Stimulated activated CD4-positive, alpha-beta T cell treated with anti-CD3 and anti-CD28 coated beads, Interleukin-12 subunit alpha, Interleukin-12 subunit beta, amount 100 ng/mL, for 24 hours (primary cell): ENCODE data around the gene LAMC3.
"Not testable (repeated sequence)": the region's sequence is repeated elsewhere in the genome, so short reads cannot be mapped to it uniquely, and the experiment has no call there.

ENCODE experiments used
- DNase-seq, 2 experiments: peaks; one replicate each; pipeline ENCODE4 v3.0.0-alpha.2; 2020; ENCODE audit warnings: low read depth in 2 of 2

Gene LAMC3

DNA sequence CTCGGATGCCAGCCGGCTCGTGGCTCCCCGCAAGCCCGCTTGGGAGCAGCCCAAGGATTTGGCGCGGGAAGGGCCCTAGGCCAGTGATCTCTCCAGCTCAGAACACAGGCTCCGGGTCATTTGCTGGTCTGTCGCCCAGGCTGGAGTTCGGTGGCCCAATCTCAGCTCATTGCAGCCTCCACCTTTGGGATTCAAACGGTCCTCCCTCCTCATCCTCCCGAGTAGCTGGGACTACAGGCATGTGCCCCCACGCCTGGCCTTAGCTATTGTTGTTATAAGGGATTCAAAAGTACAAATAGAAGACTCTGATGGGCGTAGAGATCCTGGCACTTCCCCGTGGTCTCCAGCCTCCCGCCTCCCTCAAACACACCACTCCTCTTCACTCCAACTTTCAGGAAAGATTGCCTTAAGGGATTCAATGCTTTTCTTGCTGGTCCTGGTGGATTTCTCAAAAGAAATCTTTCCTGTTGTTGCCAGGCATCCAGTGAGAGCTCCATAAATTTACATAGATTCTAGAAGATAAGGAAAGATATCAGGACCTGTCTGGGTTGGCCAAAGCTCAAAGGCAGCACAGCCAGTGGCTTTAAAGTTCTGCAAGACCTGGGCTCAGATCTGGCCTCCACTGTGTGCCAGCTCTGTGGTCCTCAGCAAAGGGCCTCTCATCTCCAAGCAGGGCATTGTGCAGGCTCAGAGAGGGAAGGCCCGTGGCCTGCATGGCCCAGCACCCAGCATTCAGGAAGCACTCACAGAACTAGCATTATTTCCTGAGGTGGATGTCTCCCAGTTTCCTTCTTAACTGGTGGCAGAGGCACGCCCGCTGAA, 88.4 kb downstream of the LAMC3 start:
- DNase-seq = no peak

DNA sequence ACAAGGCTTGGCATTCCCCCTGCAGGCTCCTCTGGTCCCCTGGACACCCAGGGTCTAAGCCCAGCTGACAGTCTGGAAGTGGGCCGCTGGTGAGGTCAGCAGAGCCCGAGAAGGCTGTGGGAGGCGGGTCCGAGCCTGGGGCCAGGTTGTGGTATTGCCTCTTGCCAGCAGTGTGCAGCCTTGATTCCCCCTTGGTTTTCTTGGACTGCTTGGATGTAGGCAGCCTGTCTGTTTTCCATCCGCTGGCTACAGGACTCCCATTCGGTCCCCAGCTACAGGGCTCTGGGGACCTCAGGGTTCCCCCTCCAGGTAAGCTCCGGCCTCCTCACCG, 88.9 kb downstream of the LAMC3 start:
- no peak for DNase-seq

DNA sequence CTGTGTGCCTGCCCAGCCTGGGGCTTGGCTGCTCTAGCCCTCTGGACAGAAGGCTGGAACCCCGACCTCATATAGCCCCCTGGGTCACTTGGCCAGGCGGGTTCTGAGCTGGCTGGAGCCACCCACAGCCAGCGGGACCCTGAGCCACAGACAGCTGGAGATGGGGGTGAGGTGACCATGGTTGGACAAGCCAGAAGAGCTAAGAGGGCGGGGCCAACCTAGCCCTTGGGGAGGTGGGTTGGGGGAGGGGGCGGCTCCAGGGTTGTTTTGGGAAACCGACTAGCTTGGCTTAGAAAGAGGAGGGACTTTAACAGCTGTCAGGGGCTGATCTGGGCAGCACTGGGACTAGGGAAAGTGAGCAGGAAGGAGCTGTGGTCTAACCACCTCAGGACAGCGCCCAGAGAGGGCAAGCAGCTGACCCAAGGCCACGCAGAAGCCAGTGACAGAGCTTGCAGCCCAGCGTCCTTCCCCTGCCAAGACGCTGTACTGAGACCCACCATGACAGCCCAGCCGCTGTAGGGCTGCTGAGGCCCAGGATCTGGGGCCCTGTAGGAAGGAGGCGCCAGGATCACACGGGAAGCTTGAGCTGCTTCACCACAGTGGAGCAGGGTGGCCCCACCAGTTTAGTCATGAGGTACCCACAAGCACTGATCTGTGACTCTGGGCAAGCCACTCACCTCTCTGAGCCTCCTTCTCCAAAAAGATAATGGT, 89.6 kb downstream of the LAMC3 start:
- DNase-seq = no peak

DNA sequence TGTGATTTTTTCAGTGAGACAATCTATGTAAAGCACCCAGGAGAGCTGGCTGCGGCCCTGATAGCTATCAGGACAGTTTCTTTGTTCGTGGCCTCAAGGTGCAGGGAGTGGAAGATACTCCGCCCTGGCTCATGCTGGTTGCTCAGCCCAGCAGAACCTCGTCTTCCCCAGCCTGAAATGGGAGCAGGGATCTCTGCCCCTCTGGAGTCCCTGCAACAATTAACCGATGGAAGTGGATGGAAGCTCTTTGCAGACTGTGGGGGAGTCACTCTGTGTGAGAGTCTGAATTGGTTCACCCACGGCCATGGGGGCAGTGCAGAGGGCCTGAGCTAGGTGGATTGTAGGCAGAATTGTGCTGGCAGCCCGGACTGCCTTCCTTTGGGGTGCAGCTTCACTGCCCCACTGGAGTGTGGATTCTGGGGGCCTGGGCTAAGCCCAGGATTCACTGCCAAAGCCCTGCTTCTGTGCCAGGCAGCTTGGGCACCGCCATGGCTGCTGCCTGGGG, 90.2 kb downstream of the LAMC3 start:
- DNase-seq = no peak

DNA sequence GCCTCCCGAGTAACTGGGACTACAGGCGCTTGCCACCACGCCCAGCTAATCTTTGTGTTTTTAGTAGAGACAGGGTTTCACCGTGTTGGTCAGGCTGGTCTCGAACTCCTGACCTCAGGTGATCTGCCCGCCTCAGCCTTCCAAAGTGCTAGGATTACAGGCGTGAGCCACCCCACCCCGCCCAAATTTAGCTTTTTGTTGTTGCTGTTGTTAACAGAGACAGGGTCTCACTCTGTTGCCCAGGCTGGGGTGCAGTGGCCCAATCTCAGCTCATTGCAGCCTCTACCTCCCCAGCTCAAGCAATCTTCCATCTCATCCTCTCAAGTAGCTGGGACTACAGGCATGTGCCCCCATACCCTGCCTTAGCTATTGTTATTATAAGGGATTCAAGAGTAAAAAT, 90.9 kb downstream of the LAMC3 start:
- DNase-seq = not testable (repeated sequence)

DNA sequence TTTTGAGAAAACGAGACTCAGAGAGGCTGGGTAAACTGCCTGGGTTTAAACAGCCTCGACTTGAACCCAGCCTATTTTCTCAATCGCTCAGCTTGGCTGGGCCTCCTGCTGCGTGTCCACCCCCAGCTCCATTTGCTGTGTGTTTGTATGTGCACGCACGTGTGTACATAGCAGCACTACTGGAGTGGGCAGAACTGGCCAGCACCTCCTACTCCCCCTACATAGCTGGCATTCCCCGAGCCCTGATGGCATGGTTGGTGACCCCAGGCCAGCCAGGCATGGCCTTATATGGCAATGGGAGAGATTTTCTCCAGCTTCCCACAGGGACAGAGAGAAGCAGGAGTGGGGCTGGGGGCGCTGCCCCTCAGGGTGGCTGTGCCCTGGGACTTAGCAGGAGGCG, 91.5 kb downstream of the LAMC3 start:
- no peak for DNase-seq

DNA sequence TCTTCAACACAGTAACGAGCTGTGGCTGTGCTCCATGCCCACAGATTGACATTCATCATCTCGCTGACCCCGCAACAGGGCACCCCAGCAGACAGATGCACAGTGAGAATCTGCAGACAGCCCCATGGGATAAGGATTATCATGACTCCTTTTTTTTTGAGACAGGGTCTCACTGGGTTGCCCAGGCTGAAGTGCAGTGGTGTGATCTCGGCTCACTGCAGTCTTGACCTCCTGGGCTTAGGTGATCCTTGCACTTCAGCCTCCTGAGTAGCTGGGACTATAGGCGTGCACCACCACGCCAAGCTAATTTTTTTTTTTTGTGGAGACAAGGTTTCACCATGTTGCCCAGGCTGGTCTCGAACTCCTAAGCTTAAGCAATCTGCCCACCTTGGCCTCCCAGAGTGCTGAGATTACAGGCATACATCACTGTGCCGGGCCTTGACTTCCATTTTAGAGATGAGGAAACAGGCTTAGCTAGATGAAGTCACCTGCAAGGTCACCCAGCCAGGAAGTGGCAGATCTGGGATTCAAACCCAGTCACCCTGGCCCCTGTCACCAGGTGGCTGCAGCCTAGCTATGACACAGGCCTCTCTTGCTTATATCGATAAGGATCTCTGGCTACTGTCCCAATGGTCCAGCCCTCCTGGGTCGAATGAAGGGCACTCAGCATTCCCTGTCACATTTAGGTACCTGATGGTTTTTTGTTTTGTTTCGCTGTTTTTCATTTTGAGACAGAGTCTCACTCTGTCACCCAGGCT, 92.4 kb downstream of the LAMC3 start:
- DNase-seq = no peak

DNA sequence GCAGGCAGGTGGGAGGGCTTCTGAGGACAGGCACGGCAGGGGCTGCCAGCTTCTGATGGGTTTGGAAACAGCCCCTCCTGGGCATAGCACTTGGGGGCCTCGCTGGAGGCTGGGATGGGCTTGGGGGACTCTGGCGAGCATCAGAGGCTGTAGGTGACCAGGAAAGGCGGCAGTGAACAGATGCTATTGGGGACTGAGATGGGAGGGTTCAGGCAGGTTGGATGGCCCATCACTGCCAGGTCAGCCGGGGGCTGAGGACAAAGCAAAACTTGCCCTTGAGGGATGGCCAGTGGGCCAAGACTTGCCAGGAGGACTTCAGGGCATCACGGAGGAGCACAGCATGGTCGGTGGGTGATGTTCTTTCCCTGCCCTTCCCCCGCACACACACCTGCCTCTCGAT, 94.0 kb downstream of the LAMC3 start:
- no peak for DNase-seq

DNA sequence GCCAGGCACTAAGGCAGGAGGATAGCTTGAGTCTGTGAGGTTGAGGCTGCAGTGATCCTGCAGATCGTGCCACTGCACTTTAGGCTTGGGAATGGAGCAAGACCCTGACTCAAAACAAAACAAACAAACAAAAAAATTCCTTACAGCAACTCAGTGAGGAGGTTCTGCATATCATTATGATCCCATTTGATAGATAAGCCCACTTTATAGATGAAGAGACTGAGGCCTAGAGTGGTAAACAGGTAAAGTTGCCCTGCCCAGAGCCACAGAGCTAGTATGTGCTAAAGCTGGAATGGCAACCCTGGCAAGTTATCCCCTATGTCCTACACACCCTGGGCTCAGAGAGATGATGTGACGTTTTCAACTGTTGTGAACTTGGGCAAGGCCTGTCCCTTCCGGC, 94.6 kb downstream of the LAMC3 start:
- no peak for DNase-seq

DNA sequence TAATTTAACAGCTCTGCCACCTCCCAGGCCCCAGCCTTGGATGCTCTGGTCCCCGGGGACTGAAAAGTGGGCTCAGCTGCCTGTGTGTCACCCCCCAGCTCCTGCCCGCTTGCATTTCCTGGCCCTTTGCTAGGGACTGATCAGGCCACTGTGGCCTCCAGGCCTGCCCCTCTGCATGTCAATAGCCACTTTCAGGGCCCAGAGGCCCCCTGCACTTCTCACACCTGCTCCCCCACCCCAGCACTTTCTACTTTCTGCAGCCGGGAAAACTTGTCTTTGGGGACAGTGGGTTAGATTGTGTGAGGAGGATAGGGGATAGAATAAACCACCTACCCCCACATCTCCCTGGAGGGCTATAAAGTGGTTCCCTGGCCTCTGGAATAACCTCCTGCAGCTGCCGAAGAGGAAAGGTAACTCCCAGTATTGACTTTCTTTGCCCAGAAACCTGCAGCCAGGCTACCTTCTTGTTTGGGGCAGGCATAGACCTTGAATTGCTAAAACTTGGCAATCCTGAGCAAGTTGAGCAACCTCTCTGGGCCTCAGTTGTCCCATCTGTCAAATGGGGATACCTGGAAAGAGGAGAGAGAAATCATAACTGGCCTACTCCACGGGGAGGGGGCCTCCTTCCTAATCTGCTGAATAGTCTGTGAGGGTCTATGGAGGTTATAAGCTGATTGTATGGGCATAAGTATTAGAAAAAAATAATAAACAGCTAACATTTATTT, 95.2 kb downstream of the LAMC3 start:
- DNase-seq = no peak

DNA sequence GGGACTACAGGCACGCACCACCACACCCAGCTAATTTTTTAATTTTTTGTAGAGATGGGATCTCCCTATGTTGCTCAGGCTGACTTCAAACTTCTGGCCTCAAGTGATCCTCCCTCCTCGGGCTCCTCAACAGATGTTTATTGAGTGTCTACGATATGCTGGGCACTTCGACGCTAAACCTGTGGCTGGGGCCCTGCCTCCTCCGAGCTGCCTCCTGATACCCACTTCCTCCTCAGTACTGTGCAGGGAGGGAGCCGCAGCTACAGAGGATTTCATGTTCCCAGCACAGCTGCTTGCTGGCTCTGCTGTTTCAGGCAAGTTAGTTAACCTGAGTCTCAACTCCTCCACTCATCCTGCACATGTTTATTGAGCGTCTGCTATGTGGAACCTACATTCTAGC, 97.0 kb downstream of the LAMC3 start:
- no peak for DNase-seq

DNA sequence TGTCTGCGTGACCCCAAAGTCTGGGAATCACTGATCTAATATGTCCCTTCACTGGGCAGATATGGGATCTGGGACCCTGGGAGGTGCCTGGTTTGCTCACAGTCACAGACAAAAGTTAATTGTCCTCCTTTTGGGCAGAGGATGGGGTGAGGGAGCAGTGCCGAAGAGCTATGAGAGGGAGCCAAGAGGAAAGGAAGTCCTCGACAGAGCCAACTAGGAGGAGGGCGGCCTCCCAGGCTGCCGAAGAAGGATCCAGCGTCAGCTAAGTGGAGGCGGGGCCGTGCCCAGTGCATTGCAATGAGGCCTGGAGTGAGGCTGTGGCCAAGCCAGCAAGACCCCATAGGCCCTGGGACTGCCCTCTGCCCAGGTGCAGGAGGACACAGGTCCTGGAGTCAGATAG, 98.8 kb downstream of the LAMC3 start:
- DNase-seq = no peak

DNA sequence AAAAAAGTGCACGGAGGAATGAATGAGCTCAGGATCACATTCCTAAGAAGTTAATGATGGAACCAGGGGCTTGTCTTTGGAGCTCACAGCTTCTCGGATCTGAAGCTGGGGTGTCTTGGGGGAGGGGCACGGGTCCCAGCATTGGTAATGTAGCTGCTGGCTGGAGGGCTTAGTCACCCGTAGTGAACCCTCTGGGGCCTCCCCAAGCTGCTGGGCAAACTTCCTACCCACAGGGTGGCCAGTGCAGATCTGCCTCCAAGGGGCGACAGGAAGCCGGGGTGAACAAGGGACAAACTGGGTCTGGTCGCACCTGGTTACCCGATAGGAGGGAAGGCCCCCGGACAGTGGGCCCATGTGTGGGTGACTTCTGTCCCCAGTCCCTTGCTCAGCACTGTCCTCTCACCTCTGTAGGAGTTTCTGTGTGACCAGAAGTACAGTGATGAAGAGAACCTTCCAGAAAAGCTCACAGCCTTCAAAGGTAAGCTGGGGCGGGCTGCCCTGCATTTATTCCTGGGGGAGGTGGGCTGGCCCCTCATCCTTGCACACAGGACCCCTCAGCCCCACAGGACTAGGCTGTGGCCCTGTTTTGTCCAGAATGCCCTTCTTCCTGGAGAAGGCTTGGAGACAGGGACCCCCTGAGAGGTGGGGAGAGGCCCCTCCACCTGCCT, 102.3 kb downstream of the LAMC3 start:
- DNase-seq = no peak

DNA sequence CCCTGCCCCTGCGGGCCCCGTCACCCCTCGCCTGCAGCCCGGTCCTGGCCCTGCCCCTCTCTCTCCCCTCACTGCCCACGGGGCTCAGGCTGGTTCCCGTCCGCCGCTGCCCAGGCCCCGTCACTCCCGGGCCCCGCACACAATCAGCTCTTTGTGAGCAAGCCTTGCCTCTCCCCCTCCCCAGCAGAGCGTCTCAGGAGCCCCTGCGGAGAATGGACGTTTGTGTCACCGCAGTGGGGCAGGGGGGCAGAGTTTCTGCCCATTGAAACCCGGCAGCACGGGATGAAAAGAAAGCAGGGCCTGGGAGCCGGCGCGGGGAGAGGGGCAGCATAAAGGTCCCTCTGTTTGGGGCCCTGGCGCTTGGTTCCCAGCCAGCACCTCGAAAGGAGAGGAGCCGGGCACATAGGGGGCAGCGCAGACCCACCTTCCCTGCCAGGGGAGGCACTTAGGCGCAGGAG, 102.9 kb downstream of the LAMC3 start:
- no peak for DNase-seq

DNA sequence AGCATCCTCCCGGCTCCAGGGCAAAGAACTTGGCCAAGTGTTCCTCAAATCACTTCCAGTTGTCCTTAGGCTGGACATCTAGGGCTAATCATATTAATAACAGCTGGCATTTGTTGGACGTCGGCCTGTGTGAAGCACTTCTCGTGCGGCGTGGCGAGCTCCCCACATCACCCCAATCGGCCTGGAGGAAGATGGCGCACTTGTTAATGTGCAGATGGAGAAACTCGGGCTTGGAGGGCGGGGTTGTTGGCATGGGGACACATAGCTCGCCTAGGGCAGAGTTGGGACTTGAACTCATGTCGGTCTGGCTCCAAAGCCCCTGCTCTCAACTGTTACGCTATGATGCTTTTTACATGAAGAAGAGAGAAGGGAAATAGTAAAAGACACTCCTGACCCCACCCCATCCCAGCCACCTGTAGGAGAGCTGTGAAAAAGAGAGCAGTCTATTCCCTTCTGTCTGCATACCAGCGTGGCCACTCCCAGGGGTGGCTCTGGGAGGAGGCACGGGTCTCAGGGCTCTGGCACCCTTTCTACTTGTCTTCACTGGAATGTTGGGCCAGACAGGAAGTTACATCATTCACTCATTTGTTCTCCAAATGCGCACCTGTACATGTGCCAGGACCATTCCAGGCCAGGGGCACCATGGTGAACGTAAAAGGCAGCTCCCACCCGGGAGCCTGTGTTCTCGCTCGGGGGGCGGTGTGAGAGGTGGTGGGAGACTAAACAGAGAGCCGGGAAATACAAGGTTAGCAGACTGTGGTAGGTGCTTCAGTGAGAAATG, 103.6 kb downstream of the LAMC3 start:
- DNase-seq = no peak

DNA sequence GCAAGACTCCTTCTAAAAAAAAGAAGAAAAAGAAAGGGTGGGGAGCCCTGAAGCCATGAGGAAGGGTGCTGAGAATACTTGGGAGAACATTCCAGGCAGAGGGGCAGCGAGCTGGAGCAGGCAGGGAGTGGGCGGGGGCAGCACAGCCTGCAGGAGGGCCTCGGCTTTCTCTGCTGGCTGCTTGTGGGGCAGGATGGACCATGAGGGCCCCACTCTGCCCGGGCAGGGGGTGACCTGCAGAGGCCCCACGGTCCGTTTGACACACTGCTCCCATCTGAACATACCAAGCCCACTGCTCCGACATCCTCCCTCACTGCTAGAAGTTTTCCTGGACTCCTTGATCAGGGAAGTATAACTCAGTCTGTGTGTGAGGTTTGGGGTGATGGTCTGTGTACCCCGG, 104.7 kb downstream of the LAMC3 start:
- DNase-seq = no peak

DNA sequence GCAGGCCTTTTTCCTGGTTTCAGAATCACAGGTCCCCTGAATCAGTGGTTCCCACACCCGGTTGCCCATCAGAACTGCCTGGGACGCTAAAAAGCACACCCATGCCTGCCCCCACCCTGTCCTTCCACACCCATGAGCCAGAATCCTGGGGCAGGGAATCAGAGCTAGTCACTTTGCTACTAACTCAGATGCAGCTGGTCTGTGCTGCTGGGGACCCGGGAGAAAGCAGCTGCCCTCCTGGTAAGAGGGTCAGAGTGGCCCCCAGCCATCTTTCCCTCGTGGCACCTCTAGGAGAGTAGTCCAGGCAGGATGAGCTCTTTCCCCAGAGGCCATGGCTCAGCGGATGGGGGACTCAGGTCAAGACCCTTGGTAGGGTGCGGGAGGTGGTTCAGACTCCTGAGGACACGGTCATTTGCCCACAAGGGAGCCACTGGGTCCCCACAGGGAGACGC, 105.1 kb downstream of the LAMC3 start:
- no peak for DNase-seq

DNA sequence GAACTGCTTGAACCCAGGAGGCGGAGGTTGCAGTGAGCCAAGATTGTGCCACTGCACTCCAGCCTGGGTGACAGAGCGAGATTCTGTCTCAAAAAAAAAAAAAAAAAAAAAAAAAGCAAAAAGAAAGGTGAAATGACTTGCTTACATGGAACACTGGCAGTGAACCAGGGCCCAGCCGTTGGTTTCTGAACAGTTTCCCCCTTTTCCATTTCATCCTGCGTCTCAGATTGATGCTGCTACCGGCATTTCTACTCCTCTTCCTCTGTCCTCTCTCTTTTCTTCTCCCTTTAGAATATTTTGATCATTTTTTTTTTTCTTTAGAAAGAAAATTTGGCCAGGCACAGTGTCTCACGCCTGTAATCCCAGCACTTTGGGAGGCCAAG, 106.4 kb downstream of the LAMC3 start:
- DNase-seq = not testable (repeated sequence)

DNA sequence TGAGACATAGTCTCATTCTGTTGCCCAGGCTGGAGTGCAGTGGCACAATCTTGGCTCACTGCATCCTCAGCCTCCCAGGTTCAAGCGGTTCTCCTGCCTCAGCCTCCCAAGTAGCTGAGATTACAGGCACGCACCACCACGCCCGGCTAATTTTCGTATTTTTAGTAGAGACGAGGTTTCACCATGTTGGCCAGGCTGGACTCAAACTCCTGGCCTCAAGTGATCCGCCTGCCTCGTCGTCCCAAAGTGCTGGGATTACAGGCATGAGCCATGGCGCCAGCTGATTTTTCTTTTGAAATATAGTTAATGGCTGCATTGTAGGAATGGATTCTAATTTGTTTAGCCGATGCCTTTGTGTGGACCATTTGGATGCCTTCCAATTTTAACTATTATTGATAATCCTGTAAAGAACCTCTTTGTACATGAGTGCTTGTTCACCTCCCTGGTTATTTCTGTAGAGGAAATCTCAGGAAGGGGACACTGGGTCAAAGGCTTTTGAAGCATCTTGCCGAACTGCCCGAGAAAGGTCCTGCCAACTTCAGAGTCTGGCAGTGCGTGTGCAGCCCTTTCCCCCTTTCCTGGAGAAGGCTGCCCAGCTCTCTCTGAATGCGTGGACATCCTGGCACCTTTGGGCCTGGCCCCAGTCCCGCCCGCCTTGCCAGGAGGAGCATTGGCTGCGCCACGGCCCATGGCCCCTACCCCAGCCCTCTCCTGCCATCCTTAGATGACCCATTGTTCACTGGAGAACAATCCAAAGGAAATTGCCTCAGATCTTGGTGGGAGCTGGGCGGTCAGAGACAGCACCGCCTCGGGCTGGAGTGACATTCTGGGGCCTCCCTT, 107.5 kb downstream of the LAMC3 start:
- no peak for DNase-seq
